HepG2 (cell line): ENCODE results near the gene B3GAT3.

Source experiments
- ATF7 ChIP-seq, 2 experiments: fragments of 450-650 bp in 1 of 2; sonication (generic) in 1 of 2; formaldehyde crosslinking in 1 of 2; IDR thresholded peaks; 2 replicates each; pipeline versions ENCODE4 v1.4.0 to v1.6.1; 2016 to 2020; ENCODE audit warnings: antibody characterized with exemption in 1 of 2, mild to moderate bottlenecking in 1 of 2, missing genetic modification reagents in 1 of 2
- BRCA1 ChIP-seq: sonication (generic); formaldehyde crosslinking; IDR thresholded peaks from 2 replicates; pipeline ENCODE4 v1.4.0; 2020; ENCODE audit warnings: missing genetic modification reagents
- FOXM1 ChIP-seq: sonication (generic); formaldehyde crosslinking; IDR thresholded peaks from 2 replicates; pipeline ENCODE4 v1.5.0; 2020; ENCODE audit warnings: missing genetic modification reagents
- MAZ ChIP-seq, 2 experiments: sonication (generic) in 1 of 2; formaldehyde crosslinking in 1 of 2; IDR thresholded peaks; 2 replicates each; pipeline versions ENCODE4 v1.5.0 to v1.6.1; 2012 to 2020; ENCODE audit warnings: low read depth in 2 of 2, mild to moderate bottlenecking in 2 of 2, borderline replicate concordance in 1 of 2, improper control_type of control experiment in 1 of 2, low read length in 1 of 2, missing genetic modification reagents in 1 of 2, moderate library complexity in 1 of 2
- RFX1 ChIP-seq: fragments of 450-650 bp; IDR thresholded peaks from 2 replicates; pipeline ENCODE4 v1.6.1; 2017
- SMC3 ChIP-seq: IDR thresholded peaks from 2 replicates; pipeline ENCODE4 v1.6.1; 2011; ENCODE audit warnings: low read length, improper control_type of control experiment
- SOX6 ChIP-seq, 2 experiments: fragments of 450-650 bp in 1 of 2; sonication (generic) in 1 of 2; formaldehyde crosslinking in 1 of 2; IDR thresholded peaks; 2 replicates each; pipeline versions ENCODE4 v1.4.0 to v1.6.1; 2017 to 2020; ENCODE audit warnings: antibody characterized with exemption in 1 of 2, mild to moderate bottlenecking in 1 of 2, missing genetic modification reagents in 1 of 2
- ZBTB3 ChIP-seq: sonication (generic); formaldehyde crosslinking; IDR thresholded peaks from 2 replicates; pipeline ENCODE4 v1.4.0; 2020; ENCODE audit warnings: low read depth, mild to moderate bottlenecking, moderate library complexity, missing genetic modification reagents, borderline replicate concordance
- TF ChIP-seq, protein P1 (sequence below): sonication (generic); formaldehyde crosslinking; IDR thresholded peaks from 2 replicates; pipeline ENCODE4 v1.8.0; 2022; ENCODE audit warnings: missing genetic modification reagents, mild to moderate bottlenecking, borderline replicate concordance
- TF ChIP-seq, protein P2 (sequence below): sonication (generic); formaldehyde crosslinking; IDR thresholded peaks from 2 replicates; pipeline ENCODE4 v1.9.0; 2021; ENCODE audit warnings: missing genetic modification reagents, mild to moderate bottlenecking, borderline replicate concordance

DNA sequence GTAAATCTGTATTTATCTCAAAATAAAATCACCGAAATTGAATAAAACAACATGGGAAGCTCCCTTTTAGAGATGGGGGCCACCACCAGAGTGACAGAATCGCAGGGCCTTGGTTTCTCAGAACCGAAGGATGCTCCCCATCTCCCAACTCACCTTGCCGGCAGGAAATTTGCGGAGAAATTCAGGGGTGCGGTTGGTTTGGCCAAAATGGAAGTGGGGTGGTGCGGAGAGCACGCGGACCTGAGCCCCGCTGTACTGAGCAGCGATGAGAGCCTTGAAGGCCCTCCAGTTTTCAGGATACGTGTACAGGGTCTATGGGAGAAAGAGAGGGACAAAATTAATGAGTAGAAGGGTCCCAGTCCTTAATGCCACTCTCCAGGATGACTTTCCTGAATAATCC lies 49.4 kb downstream of the B3GAT3 start:
- no peak for TF ChIP-seq BRCA1 (CRISPR knock-in tag)
- TF ChIP-seq, protein P1, sequence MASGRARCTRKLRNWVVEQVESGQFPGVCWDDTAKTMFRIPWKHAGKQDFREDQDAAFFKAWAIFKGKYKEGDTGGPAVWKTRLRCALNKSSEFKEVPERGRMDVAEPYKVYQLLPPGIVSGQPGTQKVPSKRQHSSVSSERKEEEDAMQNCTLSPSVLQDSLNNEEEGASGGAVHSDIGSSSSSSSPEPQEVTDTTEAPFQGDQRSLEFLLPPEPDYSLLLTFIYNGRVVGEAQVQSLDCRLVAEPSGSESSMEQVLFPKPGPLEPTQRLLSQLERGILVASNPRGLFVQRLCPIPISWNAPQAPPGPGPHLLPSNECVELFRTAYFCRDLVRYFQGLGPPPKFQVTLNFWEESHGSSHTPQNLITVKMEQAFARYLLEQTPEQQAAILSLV (CRISPR knock-in tag) = no peak
- no peak for TF ChIP-seq SOX6 (IDR thresholded peaks at IDR 0.05)
- no peak for TF ChIP-seq SOX6 (CRISPR knock-in tag; IDR thresholded peaks at IDR 0.05)
- TF ChIP-seq ZBTB3 (CRISPR knock-in tag) = no peak
- TF ChIP-seq SMC3 = no peak
- TF ChIP-seq FOXM1 (CRISPR knock-in tag) = no peak
- TF ChIP-seq, protein P2, sequence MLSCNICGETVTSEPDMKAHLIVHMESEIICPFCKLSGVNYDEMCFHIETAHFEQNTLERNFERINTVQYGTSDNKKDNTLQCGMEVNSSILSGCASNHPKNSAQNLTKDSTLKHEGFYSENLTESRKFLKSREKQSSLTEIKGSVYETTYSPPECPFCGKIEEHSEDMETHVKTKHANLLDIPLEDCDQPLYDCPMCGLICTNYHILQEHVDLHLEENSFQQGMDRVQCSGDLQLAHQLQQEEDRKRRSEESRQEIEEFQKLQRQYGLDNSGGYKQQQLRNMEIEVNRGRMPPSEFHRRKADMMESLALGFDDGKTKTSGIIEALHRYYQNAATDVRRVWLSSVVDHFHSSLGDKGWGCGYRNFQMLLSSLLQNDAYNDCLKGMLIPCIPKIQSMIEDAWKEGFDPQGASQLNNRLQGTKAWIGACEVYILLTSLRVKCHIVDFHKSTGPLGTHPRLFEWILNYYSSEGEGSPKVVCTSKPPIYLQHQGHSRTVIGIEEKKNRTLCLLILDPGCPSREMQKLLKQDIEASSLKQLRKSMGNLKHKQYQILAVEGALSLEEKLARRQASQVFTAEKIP (CRISPR knock-in tag) = no peak
- TF ChIP-seq RFX1 = no peak
- no peak for TF ChIP-seq MAZ (IDR thresholded peaks at IDR 0.05; ENCODE audit: borderline replicate concordance, low read depth, low read length)
- TF ChIP-seq MAZ (CRISPR knock-in tag; IDR thresholded peaks at IDR 0.05; ENCODE audit: low read depth) = no peak
- TF ChIP-seq ATF7 (IDR thresholded peaks at IDR 0.05) = no peak
- TF ChIP-seq ATF7 (CRISPR knock-in tag; IDR thresholded peaks at IDR 0.05) = no peak
